GM19328 (cell line): ENCODE data around the gene CBLIF.
"Not testable (repeated sequence)": the region's sequence is repeated elsewhere in the genome, so short reads cannot be mapped to it uniquely, and the experiment has no call there.

Experiments used
- ATAC-seq: cut with Tn5 transposase; IDR thresholded peaks from one replicate; pipeline ENCODE4 v1.9.1; 2021; ENCODE audit warnings: mild to moderate bottlenecking, moderate library complexity; ENCODE audit not compliant: unreplicated experiment

Gene CBLIF

GRCh38 chr11:59845399-59845798 lies at the start of gene CBLIF:
Gene CBLIF, minus strand, starts transcription at chr11:59845499. Its CDS starts 46 bp downstream, at chr11:59845453.
- ATAC-seq, result no peak

- no peak for ATAC-seq
Measured at GRCh38 chr11:59894616-59895015, 49.3 kb upstream of the CBLIF start.

GRCh38 chr11:59891781-59892181 lies 46.5 kb upstream of the CBLIF start:
- ATAC-seq, result no peak

GRCh38 chr11:59887156-59887555 lies 41.9 kb upstream of the CBLIF start:
- not testable (repeated sequence) for ATAC-seq

GRCh38 chr11:59883597-59883996 lies 38.3 kb upstream of the CBLIF start:
- ATAC-seq, result no peak

GRCh38 chr11:59879567-59879966 lies 34.3 kb upstream of the CBLIF start:
- ATAC-seq, result no peak

GRCh38 chr11:59878575-59878974 lies 33.3 kb upstream of the CBLIF start, which contains the start of gene OOSP3:
Gene OOSP3, plus strand, starts transcription at chr11:59878782. Its CDS starts 27 bp downstream, at chr11:59878809.
- no peak for ATAC-seq

GRCh38 chr11:59877784-59878183 lies 32.5 kb upstream of the CBLIF start:
- no peak for ATAC-seq

- ATAC-seq, result no peak
Measured at GRCh38 chr11:59877325-59877724, 32.0 kb upstream of the CBLIF start.

- no peak for ATAC-seq
Measured at GRCh38 chr11:59875856-59876519, 30.7 kb upstream of the CBLIF start.

- no peak for ATAC-seq
Measured at GRCh38 chr11:59872076-59872475, 26.8 kb upstream of the CBLIF start.

GRCh38 chr11:59867946-59868345 lies 22.6 kb upstream of the CBLIF start:
- ATAC-seq, result no peak

GRCh38 chr11:59866836-59867235 lies 21.5 kb upstream of the CBLIF start:
- ATAC-seq, result no peak

- ATAC-seq, result no peak
Measured at GRCh38 chr11:59866397-59866796, 21.1 kb upstream of the CBLIF start, which contains the start of gene TCN1. Gene TCN1, minus strand, starts transcription at chr11:59866487. Its CDS starts 17 bp downstream, at chr11:59866470.

GRCh38 chr11:59865031-59865430 lies 19.7 kb upstream of the CBLIF start:
- ATAC-seq, result no peak

GRCh38 chr11:59862252-59862651 lies 17.0 kb upstream of the CBLIF start:
- ATAC-seq, result no peak

GRCh38 chr11:59859673-59860072 lies 14.4 kb upstream of the CBLIF start:
- ATAC-seq, result no peak

- no peak for ATAC-seq
Measured at GRCh38 chr11:59857439-59858434, 12.4 kb upstream of the CBLIF start.

GRCh38 chr11:59854871-59855270 lies 9.6 kb upstream of the CBLIF start:
- ATAC-seq, result no peak

GRCh38 chr11:59851416-59851815 lies 6.1 kb upstream of the CBLIF start:
- not testable (repeated sequence) for ATAC-seq

GRCh38 chr11:59849551-59849950 lies 4.3 kb upstream of the CBLIF start:
- ATAC-seq, result not testable (repeated sequence)

- no peak for ATAC-seq
Measured at GRCh38 chr11:59849129-59849528, 3.8 kb upstream of the CBLIF start.
